Measurements from ENCODE around the gene FAM9B. TPM values are rescaled to one million over a fixed set of nuclear protein-coding genes. Genes with fewer than 3 reads are reported as not detected.

The FAM9B gene
- total RNA-seq, 4 donors from 2014 or later, result not detected

DNA sequence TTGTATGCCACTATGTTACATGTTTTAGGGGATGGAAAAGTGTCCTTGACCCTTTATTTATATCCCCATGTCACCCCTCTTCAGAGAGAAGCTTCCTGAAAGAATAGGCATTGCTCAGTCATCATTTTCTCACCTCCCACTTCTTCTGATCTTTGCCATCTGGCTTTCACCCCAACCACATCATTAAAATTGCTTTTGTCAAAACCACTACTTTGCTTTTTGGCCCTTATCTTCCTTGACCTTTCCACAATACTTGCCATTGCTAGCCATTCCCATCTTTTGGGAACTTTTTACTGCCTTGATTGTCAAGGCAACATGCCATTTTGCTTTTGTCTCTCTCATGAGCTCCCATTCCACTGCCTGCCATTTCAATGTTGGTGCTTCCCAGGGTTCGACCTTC lies 14.9 kb upstream of the FAM9B start:
- no peaks in the 10 kb centered on the region for H3K27me3 ChIP-seq
- 85 to 94% methylated on average over 1 of the region's 1 CpG for WGBS, 2 donors
- intact Hi-C loops (cut with DNase I), result no loop called here
- no peaks in the 10 kb centered on the region for H3K9me3 ChIP-seq
- no peaks in the 10 kb centered on the region for H3K4me1 ChIP-seq
- TF ChIP-seq CTCF (IDR thresholded peaks at IDR 0.05), result no peak
- no peak for TF ChIP-seq POLR2A (IDR thresholded peaks at IDR 0.05)
- H3K27ac ChIP-seq, result no peak overlapping the region
- DNase-seq, result no peak
- no peak overlapping the region for H3K4me3 ChIP-seq (replicated peaks in 1 of 3)
- H3K36me3 ChIP-seq, result no peaks in the 10 kb centered on the region

- intact Hi-C loops (cut with DNase I), result no loop called here
- Histone ChIP-seq H3K4me3 (replicated peaks in 1 of 3) (no peak overlapping the region), H3K27ac (no peak overlapping the region), H3K27me3 (no peaks in the 10 kb centered on the region), H3K9me3 (no peaks in the 10 kb centered on the region), H3K36me3 (no peaks in the 10 kb centered on the region), H3K4me1 (no peaks in the 10 kb centered on the region)
- WGBS, 2 donors, result 67 to 79% methylated on average over 4 of the region's 4 CpGs
- TF ChIP-seq CTCF (IDR thresholded peaks at IDR 0.05) (no peak), POLR2A (IDR thresholded peaks at IDR 0.05) (no peak)
- no peak for DNase-seq
Observed at GRCh38 chrX:9038244-9038643, 4.3 kb upstream of the FAM9B start.

- H3K9me3 ChIP-seq, result no peaks in the 10 kb centered on the region
- intact Hi-C loops (cut with DNase I), result no loop called here
- DNase-seq, result no peak
- 83 to 94% methylated on average over 4 of the region's 4 CpGs for WGBS, 2 donors
- TF ChIP-seq CTCF (IDR thresholded peaks at IDR 0.05) (no peak), POLR2A (IDR thresholded peaks at IDR 0.05) (no peak)
- H3K4me3 ChIP-seq (replicated peaks in 1 of 3), result no peak overlapping the region
- no peak overlapping the region for H3K27ac ChIP-seq
- H3K27me3 ChIP-seq, result no peaks in the 10 kb centered on the region
- no peaks in the 10 kb centered on the region for H3K4me1 ChIP-seq
- no peaks in the 10 kb centered on the region for H3K36me3 ChIP-seq
Observed at GRCh38 chrX:9037296-9037695, 3.4 kb upstream of the FAM9B start.

GRCh38 chrX:9033586-9033985 lies 341 bp downstream of the FAM9B start:
- intact Hi-C loops (cut with DNase I), result no loop called here
- H3K9me3 ChIP-seq, result no peaks in the 10 kb centered on the region
- TF ChIP-seq CTCF (IDR thresholded peaks at IDR 0.05), result no peak
- no peak for TF ChIP-seq POLR2A (IDR thresholded peaks at IDR 0.05)
- no peak overlapping the region for H3K4me3 ChIP-seq (replicated peaks in 1 of 3)
- no peaks in the 10 kb centered on the region for H3K27me3 ChIP-seq
- H3K36me3 ChIP-seq, result no peaks in the 10 kb centered on the region
- 100% methylated on average over 2 of the region's 17 CpGs for WGBS, 2 donors
- DNase-seq, result no peak
- no peak overlapping the region for H3K27ac ChIP-seq
- no peaks in the 10 kb centered on the region for H3K4me1 ChIP-seq

DNA sequence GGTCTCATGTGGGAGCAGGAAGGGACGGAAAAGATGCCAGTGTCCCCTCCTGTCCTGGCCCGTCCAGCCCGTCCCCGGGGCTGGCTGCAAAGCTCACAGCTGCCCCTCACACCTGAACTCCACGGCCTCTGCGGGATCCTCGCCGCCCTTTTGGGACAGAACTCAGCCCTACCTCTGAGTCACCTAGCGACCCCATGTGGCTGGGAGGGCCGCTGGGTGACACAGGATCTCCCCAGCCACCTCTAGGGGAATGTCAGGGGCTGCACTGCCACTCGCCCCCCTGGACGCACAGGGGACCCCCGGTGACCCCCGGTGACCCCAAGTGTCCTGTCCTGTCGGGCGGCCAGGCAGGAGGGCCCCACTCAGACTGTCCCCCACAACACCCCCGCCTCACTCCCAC lies 748 bp downstream of the FAM9B start:
- H3K9me3 ChIP-seq, result no peaks in the 10 kb centered on the region
- TF ChIP-seq CTCF (IDR thresholded peaks at IDR 0.05), result no peak
- no peak for TF ChIP-seq POLR2A (IDR thresholded peaks at IDR 0.05)
- no peaks in the 10 kb centered on the region for H3K36me3 ChIP-seq
- no peak overlapping the region for H3K27ac ChIP-seq
- H3K27me3 ChIP-seq, result no peaks in the 10 kb centered on the region
- no peak for DNase-seq
- WGBS, 2 donors, result no CpG with 5 or more reads among the region's 17 CpGs
- H3K4me3 ChIP-seq (replicated peaks in 1 of 3), result no peak overlapping the region
- intact Hi-C loops (cut with DNase I), result no loop called here
- H3K4me1 ChIP-seq, result no peaks in the 10 kb centered on the region

Measured in thyroid gland (tissue), 4 donors.